NCI-H2029 treated with DMSO at 0.1 percent for 48 hours (cell line): Measurements from ENCODE around the gene DDR2.
"Not testable (repeated sequence)": the region's sequence is repeated elsewhere in the genome, so short reads cannot be mapped to it uniquely, and the experiment has no call there.

ENCODE experiments used
- DNase-seq: peaks from one replicate; lab custom pipeline; 2025; lab: John Stamatoyannopoulos, UW

Gene DDR2

DNA sequence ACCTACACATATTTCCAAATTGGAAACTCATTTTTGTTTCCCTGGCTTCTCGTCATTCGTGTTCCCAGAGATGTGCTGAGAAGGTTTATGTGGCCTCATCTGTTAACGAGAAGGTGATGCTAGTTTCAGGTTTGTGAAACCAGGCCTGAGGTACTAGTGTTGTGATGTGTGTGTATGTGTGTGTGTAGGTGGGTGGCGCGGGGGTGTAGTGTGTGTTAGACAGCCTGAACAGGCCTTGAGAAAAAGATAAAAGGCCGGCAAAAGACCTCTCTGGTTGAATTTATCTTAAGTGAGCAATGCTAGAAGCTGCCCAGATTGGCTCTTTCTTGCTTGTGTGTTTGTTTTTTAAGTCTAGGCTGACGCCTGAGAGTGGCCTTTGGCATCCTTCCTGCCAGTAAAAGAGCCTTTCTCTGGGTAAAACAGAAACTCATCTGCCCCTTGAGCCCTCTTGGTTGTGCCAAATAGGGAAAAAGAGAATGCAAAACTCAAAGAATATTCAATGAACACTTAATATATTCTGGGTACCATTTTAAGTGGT lies 92.4 kb downstream of the DDR2 start:
- DNase-seq, result no peak

DNA sequence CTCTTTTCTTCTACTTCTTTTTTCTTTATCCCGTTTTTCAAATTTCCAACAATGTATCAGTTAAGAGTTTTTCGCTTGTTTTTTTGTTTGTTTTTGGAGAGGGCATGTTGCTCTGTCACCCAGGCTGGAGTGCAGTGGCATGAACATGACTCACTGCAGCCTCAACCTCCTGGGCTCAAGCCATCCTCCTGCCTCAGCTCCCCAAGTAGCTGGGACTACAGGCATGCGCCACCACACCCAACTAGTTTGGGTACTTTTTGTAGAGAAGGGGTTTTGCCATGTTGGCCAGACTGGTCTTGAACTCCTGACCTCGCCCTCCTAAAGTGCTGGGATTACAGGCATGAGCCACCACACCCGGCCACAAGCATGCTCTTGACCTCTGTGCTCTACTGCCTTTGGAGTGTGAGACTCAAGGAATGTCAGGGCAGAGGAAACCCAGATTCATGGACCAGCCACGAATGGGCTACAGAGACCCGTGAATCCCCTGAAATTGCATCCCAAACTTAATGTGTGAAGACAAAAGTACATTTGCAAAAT lies 93.1 kb downstream of the DDR2 start:
- DNase-seq, result no peak

DNA sequence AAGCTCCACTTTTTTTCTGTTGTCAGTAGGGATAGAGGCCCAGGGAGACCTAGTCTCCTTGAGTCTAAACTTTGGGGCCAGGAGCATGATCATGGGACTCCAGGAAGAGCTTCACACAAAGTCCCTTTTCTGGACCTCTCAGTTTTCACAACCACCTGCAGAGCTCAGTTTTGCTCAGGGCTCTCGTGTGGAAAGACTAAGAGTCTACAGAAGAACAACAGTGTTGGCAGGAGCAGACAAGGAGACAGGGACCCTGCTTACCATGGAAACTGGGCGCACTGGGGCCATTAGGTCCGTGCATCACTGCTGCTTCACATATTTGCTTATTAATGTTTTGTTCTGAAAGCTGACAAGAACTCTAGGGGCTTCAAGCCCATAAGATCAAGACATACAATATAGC lies 94.3 kb downstream of the DDR2 start:
- no peak for DNase-seq

DNA sequence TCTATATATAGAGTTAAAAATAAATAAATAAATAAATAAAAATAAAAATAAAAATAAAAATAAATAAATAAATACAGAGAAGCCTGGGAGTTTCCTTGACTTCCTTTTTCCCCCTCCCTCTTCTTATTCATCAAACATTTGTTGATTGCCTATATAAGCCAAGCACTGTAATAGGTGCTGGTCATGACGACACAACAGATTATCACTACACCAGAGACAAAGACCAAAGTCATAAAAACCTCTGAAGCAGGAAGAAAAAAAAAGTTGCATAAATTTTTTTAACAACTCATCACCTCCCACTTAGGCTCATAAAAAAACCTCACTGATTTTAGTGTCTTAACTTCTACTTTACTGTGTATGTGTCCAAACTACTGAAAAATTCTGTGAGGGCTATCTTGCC lies 95.2 kb downstream of the DDR2 start:
- not testable (repeated sequence) for DNase-seq

DNA sequence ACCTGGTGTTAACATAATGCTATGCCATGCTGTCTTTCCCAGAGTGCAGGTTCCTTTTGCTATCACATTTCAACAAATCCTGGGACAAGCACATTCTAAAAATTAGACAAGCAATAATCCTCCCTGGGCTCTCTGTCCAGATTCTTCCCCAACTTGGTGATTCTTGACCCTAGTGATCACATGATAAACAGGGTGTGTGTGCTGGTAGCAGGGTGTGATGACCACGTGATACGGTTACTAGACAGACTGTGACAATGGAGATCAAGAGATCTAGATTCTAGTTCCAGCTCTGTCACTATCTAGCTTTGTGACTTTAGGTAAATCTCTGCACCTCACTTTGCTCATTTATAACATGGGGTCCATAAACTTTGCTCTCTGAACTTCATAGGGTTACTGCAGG lies 96.3 kb downstream of the DDR2 start:
- no peak for DNase-seq

DNA sequence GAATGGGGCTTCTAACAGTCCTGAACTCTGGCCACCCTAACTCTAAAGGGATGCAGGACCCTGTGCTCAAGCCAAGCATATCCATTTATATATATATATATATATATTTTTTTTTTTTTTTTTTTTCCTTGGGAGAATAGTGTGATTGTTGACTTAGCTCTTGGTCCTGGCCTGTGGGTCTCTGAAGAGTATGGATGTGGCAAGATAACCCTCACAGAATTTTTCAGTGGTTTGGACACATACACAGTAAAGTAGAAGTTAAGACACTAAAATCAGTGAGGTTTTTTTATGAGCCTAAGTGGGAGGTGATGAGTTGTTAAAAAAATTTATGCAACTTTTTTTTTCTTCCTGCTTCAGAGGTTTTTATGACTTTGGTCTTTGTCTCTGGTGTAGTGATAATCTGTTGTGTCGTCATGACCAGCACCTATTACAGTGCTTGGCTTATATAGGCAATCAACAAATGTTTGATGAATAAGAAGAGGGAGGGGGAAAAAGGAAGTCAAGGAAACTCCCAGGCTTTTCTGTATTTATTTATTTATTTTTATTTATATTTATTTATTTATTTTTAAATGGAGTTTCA lies 97.0 kb downstream of the DDR2 start:
- not testable (repeated sequence) for DNase-seq

DNA sequence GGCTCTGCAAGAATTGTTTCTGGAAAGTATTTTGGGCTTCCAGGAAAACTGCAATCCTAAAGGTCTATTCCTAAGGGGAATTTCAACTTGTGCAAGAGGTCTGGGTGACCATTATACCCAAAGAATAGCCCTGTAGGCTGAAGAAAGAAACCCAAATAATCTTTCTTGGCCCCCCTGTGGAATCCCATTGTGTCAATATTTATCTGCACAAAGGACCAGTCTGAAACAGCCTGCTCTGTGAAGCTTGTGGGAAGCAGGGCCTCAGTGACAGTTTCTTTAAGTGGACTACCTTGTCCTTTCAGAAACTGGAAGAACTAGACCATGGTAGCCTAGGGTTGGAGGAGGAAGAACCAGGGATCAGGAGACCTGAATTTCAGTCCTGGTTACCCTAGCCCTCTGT lies 99.8 kb downstream of the DDR2 start:
- no peak for DNase-seq

DNA sequence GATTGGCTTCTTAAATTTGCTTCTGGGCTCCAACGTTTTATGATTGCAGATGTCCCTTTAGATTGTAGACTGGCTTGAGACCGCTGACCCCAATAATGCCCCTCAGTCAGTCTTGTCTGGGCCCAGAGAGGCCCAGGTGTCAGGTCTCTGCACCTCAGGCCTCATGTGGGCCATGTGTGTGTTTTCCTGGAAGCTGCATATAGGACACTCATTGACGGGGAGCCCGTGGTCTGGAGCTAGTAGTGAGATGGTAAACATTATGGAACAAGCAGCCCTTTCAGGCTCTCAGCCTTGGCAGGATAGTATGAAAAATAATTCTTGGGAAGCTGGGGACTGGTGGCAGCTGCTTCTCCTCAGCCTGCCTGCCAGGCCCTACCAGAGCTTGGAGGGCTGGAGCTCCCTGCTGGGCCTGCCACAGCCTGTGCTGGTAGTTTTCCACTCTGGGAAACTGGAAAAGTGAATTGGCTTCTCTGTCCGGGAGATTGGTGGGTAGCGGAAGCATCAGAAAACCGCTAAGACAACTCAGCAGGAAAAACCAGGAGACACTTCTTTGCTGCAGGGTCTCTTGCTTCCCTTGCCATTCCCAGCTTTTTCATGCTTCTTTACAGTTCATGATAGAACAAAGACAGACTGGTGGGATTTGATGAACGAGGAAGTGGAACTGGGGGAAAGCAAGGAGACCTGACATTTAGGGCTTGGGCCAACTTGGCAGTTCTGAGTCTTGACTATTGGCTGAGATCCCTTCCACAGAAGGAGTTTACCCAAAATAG lies 100.5 kb downstream of the DDR2 start:
- no peak for DNase-seq

DNA sequence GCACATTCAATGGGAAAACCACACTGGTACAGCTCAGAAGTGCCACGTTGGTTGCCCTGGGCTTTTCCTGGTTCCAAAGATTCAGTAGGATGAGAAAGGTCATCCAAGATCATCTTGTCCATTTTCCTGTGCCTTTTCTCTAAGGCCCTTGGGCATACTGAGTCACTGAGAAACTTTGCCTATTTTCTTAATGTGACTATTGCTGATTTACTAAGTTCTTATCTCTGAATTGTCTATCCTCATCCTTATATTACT lies 101.0 kb downstream of the DDR2 start:
- DNase-seq, result no peak

DNA sequence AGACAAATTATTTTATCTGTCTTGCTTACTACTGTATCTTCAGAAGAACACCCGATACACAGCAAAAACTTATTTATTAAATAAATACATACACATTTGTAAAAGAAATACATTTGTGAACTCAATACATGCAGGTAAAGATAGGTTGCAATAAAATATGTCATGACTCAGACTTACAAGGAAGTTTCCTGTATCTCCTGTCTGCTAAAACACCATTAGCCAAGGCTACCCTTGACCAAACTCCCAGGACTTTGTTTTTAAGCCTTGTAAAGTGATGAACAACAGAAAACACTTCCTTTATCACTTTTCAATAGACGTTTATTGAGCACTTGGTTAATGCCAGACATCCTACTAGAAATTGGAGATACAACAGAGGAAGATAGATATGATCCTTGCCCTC lies 101.8 kb downstream of the DDR2 start:
- DNase-seq, result no peak

DNA sequence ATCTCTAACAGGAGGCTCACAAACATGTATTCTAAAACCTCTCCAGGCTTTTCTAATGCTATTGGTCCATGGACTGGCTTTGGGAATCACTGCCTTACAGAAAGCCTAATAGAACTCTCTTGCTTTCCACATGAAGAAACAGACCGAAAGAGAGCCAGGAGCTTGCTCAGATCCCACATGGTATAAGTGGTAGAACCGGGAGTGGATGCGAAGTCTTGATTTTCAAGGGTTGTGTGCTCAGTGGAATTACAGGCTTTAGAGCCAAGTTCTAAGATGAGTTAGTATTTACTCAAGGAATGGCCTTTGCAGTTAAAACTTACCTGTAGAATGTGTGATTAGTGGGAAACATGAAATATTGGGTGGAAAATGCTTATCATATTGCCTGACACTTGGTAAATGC lies 103.9 kb downstream of the DDR2 start:
- no peak for DNase-seq

DNA sequence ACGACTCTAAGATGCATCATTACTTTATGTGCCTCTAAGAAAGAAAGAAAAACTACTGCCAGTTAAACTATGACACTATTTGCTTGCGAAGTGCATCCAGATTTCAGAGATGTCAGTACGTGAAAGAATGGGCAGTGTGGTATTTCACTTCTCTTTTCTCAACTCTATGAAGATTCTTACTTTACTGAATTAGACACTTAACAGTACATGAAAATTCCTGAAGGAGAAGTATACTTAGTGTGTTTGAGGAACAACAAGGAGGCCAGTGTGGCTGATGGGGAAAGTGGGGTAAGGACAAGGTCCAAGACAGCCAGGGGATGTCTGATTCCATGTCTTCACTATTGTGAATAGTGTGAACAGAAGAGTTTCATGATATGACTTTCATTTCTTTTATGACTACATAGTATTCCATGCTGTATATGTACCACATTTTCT lies 104.4 kb downstream of the DDR2 start:
- DNase-seq, result no peak

DNA sequence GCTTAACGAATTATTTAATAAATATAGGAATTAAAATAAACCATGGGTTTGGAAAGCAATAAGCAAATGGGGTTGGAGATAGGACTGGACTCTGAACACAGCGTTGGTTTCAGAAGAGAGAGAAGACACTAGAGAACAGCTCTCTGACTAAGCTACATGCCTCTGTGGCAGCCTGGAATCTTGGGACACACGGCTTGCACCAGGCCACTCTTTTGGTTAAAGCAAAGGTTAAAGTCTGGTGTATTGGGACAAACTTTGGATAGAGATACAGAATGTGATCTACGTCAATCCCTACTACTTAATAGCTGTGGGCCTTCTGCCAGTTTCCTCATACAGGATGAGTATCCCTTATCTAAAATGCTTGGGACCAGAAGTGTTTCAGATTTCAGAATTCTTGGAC lies 108.5 kb downstream of the DDR2 start:
- DNase-seq, result no peak

DNA sequence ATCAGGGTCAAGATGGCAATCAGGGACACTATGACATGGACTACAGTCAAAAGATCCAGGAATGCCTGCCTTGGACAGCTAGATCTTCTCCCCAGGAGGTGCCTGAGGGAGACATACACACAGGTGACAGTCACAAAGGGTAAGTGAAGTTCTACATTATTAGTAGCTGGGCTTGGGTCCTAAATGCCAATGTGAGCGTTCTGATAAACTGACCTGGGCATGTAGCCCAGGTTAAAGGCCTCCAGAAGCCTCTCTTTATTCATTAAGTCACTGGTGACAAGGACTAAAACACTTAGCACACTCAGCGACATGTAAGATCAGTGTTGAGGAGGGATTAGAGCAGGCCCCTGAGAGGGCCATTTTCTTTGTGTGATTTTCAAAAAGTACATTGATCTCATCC lies 109.3 kb downstream of the DDR2 start:
- no peak for DNase-seq

DNA sequence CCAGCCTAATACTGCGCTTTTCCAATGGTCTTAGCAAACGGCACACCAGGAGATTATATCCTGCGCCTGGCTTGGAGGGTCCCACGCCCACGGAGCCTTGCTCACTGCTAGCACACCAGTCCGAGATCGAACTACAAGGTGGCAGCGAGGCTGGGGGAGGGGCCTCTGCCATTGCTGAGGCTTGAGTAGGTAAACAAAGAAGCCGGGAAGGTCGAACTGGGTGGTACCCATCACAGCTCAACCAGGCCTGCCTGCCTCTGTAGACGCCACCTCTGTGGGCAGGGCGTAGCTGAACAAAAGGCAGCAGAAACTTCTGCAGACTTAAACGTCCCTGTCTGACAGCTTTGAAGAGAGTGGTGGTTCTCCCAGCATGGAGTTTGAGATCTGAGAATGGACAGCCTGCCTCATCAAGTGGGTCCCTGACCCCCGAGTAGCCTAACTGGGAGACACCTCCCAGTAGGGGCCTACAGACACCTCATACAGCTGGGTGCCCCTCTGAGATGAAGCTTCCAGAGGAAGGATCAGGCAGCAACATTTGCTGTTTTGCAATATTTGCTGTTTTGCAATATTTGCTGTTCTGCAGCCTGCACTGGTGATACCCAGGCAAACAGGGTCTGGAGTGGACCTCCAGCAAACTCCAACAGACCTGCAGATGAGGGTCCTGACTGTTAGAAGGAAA lies 114.1 kb downstream of the DDR2 start:
- not testable (repeated sequence) for DNase-seq

DNA sequence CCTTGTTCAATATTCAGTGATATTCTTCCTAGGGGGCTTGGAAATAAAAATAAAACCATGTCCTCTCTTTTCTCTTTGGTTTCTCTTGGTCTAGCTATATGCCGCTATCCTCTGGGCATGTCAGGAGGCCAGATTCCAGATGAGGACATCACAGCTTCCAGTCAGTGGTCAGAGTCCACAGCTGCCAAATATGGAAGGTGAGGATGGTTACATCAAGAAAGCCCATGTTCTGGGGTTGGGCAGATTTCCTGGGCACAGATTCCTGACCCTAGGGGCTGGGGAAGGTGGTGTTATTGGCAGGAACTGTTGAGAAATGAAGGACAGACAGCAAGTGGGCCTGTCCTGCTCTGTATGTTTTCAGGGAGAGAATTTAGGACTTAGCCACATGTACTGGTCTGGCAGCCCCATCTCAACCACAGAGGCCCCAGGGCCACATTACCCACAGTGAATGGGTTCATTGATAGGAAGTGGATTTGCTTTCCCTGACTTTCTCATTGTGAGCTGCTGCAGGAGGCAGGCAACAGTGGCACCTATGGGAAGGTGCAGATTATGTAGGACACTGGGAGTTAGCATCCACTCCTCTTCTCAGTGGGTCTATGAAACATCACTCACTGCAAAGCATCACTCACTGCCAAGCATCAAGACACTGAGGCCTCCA lies 120.9 kb downstream of the DDR2 start:
- no peak for DNase-seq

DNA sequence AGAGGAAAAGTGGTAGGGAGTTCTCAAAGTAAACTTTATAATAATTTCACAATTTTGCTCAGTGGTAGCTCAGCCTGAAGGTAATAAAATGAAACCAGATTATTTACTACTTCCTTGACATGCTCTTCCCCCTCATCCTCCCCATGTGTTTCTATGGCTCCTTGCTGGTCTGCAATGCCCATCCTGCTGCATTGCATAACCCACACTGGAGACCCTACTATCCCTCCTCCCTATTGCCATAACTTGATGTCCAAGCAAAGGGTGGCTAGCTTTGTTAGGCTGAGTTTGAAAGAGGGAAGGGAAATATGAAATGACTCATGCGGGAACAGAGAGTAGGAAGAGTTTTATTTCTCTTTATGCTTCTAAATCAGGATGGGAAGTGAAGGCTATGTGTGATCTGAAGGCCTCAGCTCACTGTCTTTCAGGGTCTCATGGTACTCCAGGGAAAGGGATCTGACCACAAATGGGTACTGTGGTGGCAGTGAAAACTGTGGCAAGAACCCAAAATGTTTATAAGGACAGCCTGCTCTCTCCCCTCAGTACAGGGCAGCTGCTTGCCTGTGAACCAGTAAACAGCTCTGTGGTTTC lies 121.8 kb downstream of the DDR2 start:
- DNase-seq, result no peak

DNA sequence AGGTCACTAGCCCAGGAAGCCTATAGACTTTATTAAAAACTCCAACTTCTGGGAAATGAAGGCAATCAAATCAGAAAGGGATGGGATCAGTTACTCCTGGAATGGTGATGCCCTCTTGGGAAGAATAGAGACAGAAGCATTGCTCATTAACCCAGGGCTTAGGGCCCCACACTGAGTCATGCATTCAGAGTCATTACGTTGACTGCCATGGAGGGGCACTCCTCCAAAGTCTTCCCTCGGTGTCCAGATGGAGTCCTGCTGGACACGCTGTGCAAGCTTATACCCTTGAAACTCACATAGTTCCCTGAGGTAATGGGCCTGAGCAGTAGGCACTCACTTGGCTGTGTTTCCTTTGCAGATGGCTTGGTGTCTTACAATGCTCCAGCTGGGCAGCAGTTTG lies 123.0 kb downstream of the DDR2 start:
- no peak for DNase-seq

DNA sequence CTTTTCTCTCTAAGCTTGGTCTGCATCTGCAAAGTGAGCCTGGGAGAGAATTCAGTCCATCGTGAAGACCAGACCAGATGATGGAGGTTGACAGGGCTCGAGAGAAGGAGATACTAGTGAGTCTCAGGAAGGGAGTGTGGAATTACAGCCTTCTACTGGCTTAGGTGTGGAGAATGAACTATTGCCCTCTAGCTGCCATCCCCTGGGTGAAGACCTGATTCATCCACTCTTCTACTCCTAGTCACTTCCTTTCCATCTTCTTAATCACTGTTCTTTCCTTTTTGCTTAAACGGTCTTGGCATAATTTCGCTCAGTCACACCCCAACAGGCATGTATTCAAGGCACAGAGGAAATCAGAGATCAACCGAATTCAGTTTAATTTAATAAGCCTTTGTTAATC lies 124.3 kb downstream of the DDR2 start:
- DNase-seq, result no peak

DNA sequence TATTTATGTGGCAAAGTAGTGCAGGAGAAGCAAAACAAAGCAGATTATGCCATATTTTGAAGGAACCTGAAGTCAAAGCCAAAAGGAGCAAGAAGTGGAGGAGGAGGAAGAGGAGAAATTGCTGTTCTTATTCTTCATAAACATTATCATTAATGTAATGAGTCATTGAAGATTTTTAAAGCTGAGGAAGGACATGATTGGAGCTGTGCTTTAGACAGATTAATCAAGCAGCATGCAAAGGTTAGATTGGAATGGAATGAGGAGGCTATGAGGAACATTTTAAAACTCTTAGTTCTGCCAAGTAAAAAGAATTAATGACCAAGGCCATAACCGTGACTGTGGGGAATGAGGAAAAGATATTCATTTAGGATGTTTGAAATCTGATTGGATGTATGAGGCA lies 125.2 kb downstream of the DDR2 start:
- no peak for DNase-seq

DNA sequence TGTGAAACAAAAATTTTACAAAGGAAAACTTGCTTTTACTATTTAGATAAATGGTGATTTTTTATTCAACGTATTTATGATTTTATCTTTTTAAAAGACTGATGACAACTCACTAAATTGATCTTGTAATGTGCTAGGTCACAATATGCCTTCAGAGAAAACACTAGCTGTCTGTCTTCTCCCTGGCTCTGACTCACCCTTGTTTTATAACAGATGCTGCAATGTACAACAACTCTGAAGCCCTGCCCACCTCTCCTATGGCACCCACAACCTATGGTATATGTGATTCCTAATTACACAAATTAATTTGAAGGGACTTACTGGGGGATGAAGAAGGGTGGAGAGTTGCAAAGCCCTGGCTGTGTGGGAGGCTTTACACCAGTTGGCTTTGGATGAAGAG lies 133.5 kb downstream of the DDR2 start:
- DNase-seq, result no peak

DNA sequence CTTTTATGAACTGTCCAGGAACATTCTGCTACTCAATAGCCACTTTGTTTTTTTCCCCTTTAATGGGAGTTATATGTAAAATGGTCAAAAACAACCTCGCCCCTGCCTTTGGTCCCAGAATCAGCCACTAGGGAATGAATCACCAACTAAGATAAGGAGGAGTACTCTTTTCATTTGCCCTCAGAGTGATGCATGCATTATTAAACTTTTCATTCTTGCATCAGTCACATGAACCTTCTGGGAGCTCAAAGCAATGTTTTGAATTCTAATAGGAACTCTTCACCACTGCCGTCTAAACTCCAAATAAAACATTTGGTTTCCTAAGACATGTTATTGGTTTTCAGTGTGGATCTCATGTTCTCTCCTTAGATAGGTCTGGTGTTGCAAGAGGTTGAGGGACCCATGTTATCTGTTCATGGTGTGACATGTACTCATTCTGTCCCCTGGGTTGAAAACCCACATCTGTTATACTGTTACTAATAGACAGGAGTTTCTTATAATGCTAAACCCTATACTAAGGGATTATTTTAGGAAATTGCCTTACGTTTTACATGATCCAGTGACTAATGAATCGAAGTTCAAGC lies 140.4 kb downstream of the DDR2 start:
- DNase-seq, result no peak
